Gastroesophageal sphincter (tissue), 3 donors: ENCODE measurements around the gene CCDC7.

Source experiments
- CTCF ChIP-seq, 4 experiments: fragments of 200-600 bp in 2 of 4; fragments of 450-650 bp in 2 of 4; sonication (generic) in 1 of 4; IDR thresholded peaks; one replicate each; pipeline ENCODE4 v1.5.1; 2017 to 2019; ENCODE audit warnings: antibody characterized with exemption in 4 of 4, mild to moderate bottlenecking in 2 of 4, moderate library complexity in 2 of 4
- EP300 ChIP-seq: sonication (generic); formaldehyde crosslinking; IDR thresholded peaks from one replicate; pipeline ENCODE4 v1.6.1; 2017; ENCODE audit warnings: antibody characterized with exemption, mild to moderate bottlenecking
- POLR2A ChIP-seq, 2 donors: fragments of 450-650 bp; IDR thresholded peaks; one replicate each; pipeline ENCODE4 v1.6.1; 2017; ENCODE audit warnings: antibody characterized with exemption in 2 of 2, mild to moderate bottlenecking in 2 of 2, moderate library complexity in 1 of 2
- POLR2AphosphoS5 ChIP-seq: sonication (generic); formaldehyde crosslinking; IDR thresholded peaks from one replicate; pipeline ENCODE4 v1.6.1; 2017; ENCODE audit warnings: antibody characterized with exemption

- TF ChIP-seq CTCF (IDR thresholded peaks at IDR 0.05), result no peak
- TF ChIP-seq EP300, result no peak
- no peak for TF ChIP-seq POLR2A (IDR thresholded peaks at IDR 0.05)
- no peak for TF ChIP-seq POLR2AphosphoS5
These were observed 448.1 kb downstream of the CCDC7 start for GRCh38 chr10:32893916-32894664.
